Measurements from ENCODE around the gene TBC1D22A. TPM values are rescaled to one million over a fixed set of nuclear protein-coding genes. Genes with fewer than 3 reads are reported as not detected.

The TBC1D22A gene
- total RNA-seq, 6 donors from 2014 or later: 27.1 to 48.2 (median 35.3) TPM

GRCh38 chr22:46801826-46802607 lies 39.6 kb downstream of the TBC1D22A start:
- ATAC-seq (ENCODE audit: low FRiP score in 2 of 2) (peak; percentile 5 to 79), DNase-seq (peak in 1 of 2 donors; percentile 79)
- WGBS, 2 donors: 82 to 93% methylated on average over 15 to 20 of the region's 20 CpGs
- Histone ChIP-seq H3K4me1 (peaks cover 11 to 40% (median 27%) of the 10 kb centered on the region in 4 donors), H3K4me3 (no peak overlapping the region), H3K9me3 (no peaks in the 10 kb centered on the region), H3K27me3 (no peaks in the 10 kb centered on the region), H3K27ac (peak overlapping the region; percentile 54 to 83 (median 80)), H3K36me3 (peaks cover 0 to 40% (median 23%) of the 10 kb centered on the region in 4 donors)
- TF ChIP-seq EP300 (IDR thresholded peaks at IDR 0.05) (peak in 1 of 4 donors; percentile 7), CTCF (IDR thresholded peaks at IDR 0.05) (no peak), POLR2A (IDR thresholded peaks at IDR 0.05) (no peak), POLR2AphosphoS5 (IDR thresholded peaks at IDR 0.05) (peak in 1 of 2 donors; percentile 48)

- Histone ChIP-seq H3K27ac (peak overlapping the region; percentile 54 to 83 (median 80)), H3K4me3 (no peak overlapping the region), H3K27me3 (no peaks in the 10 kb centered on the region), H3K36me3 (peaks cover 0 to 40% (median 23%) of the 10 kb centered on the region in 4 donors), H3K4me1 (peaks cover 11 to 40% (median 27%) of the 10 kb centered on the region in 4 donors), H3K9me3 (no peaks in the 10 kb centered on the region)
- whole genome bisulfite sequencing, 2 donors: 90 to 92% methylated on average over 13 of the region's 13 CpGs
- DNase-seq: no peak
- ATAC-seq (ENCODE audit: low FRiP score in 2 of 2): no peak
- TF ChIP-seq POLR2A (IDR thresholded peaks at IDR 0.05) (no peak), POLR2AphosphoS5 (IDR thresholded peaks at IDR 0.05) (no peak), EP300 (IDR thresholded peaks at IDR 0.05) (no peak), CTCF (IDR thresholded peaks at IDR 0.05) (no peak)
Observed at GRCh38 chr22:46802608-46803027, 40.2 kb downstream of the TBC1D22A start.

- DNase-seq (peak; percentile 72 to 87), ATAC-seq (ENCODE audit: low FRiP score in 2 of 2) (peak; percentile 69 to 70)
- no peak overlapping the region for H3K4me3 ChIP-seq
- H3K27me3 ChIP-seq: no peaks in the 10 kb centered on the region
- TF ChIP-seq EP300 (IDR thresholded peaks at IDR 0.05) (no peak), POLR2AphosphoS5 (IDR thresholded peaks at IDR 0.05) (no peak), POLR2A (IDR thresholded peaks at IDR 0.05) (no peak), CTCF (IDR thresholded peaks at IDR 0.05) (peak; percentile 93 to 95 (median 94))
- WGBS, 2 donors: 40 to 59% methylated on average over 12 to 24 of the region's 28 CpGs
- H3K9me3 ChIP-seq: no peaks in the 10 kb centered on the region
- peaks cover 11 to 39% (median 25%) of the 10 kb centered on the region in 4 donors for H3K4me1 ChIP-seq
- peak overlapping the region; percentile 21 to 79 (median 30) for H3K27ac ChIP-seq
- H3K36me3 ChIP-seq: peaks cover 0 to 35% (median 20%) of the 10 kb centered on the region in 4 donors
Observed at GRCh38 chr22:46803031-46803880, 40.8 kb downstream of the TBC1D22A start.

- Histone ChIP-seq H3K27ac (no peak overlapping the region), H3K4me1 (peaks cover 8 to 32% (median 18%) of the 10 kb centered on the region in 4 donors), H3K36me3 (peaks cover 0 to 33% (median 19%) of the 10 kb centered on the region in 4 donors), H3K4me3 (no peak overlapping the region), H3K27me3 (no peaks in the 10 kb centered on the region), H3K9me3 (no peaks in the 10 kb centered on the region)
- no peak for TF ChIP-seq CTCF (IDR thresholded peaks at IDR 0.05)
- no peak for TF ChIP-seq EP300 (IDR thresholded peaks at IDR 0.05)
- no peak for TF ChIP-seq POLR2A (IDR thresholded peaks at IDR 0.05)
- no peak for TF ChIP-seq POLR2AphosphoS5 (IDR thresholded peaks at IDR 0.05)
- ATAC-seq (ENCODE audit: low FRiP score in 2 of 2) (no peak), DNase-seq (no peak)
- 81 to 83% methylated on average over 10 of the region's 10 CpGs for WGBS, 2 donors
Observed at GRCh38 chr22:46803936-46804335, 41.5 kb downstream of the TBC1D22A start.

All from upper lobe of left lung (tissue), 6 donors.